Aorta (tissue), 5 donors: ENCODE data around the gene PITX3. TPM values are rescaled to one million over a fixed set of nuclear protein-coding genes. Genes with fewer than 3 reads are reported as not detected.

Source experiments
- ATAC-seq: fragments of 200-7000 bp; cut with Tn5 transposase; one replicate; pipeline ENCODE4 v1.9.1; 2022; ENCODE audit warnings: moderate library complexity; ENCODE audit not compliant: low FRiP score
- DNase-seq, 2 donors: peaks; one replicate each; pipeline ENCODE4 v3.0.0-alpha.2; 2020
- H3K27ac ChIP-seq, 2 donors: one replicate each; pipeline ENCODE4 v1.5.1; 2013; ENCODE audit warnings: low read length in 2 of 2, mild to moderate bottlenecking in 2 of 2, moderate library complexity in 2 of 2, control low read depth in 1 of 2, inconsistent platforms in 1 of 2, low read depth in 1 of 2
- H3K27me3 ChIP-seq, 2 donors: one replicate each; pipeline ENCODE4 v1.6.1; 2013; ENCODE audit warnings: control low read depth in 1 of 2, low read length in 1 of 2, mild to moderate bottlenecking in 1 of 2, moderate library complexity in 1 of 2; ENCODE audit not compliant: insufficient read depth in 2 of 2, control insufficient read depth in 1 of 2
- H3K36me3 ChIP-seq, 2 donors: one replicate each; pipeline ENCODE4 v1.6.1; 2013; ENCODE audit warnings: control low read depth in 1 of 2, low read length in 1 of 2, mild to moderate bottlenecking in 1 of 2; ENCODE audit not compliant: insufficient read depth in 2 of 2, control insufficient read depth in 1 of 2
- H3K4me1 ChIP-seq, 2 donors: one replicate each; pipeline ENCODE4 v1.6.1; 2013; ENCODE audit warnings: low read length in 2 of 2, control low read depth in 1 of 2, mild to moderate bottlenecking in 1 of 2, moderate library complexity in 1 of 2; ENCODE audit not compliant: insufficient read depth in 2 of 2, control insufficient read depth in 1 of 2
- H3K4me3 ChIP-seq, 2 donors: one replicate each; pipeline ENCODE4 v1.5.1; 2013; ENCODE audit warnings: low read length in 2 of 2, control low read depth in 1 of 2, mild to moderate bottlenecking in 1 of 2
- H3K9me3 ChIP-seq: one replicate; pipeline ENCODE4 v1.6.1; 2013; ENCODE audit warnings: mild to moderate bottlenecking, low read length; ENCODE audit not compliant: control insufficient read depth
- WGBS, 2 donors: extraction: QIAGEN DNeasy Blood & Tissue Kit; methylation state at CpG; one replicate each; pipeline ENCODE4 v1.1.7; 2013; 5-methylcytosine and 5-hydroxymethylcytosine counted together
- intact Hi-C, 2 donors: fragments of 100-400 bp; cut with DNase I; formaldehyde crosslinking; loops; one replicate each; pipeline versions ENCODE4 v1.14.2 to v1.15.0; 2022
- polyA plus RNA-seq, 2 donors: library from polyadenylated mRNA; stranded (reverse); fragments of 200-250 nt; gene quantifications; one replicate each; pipeline ENCODE4 v1.2.3, GENCODE V29; 2013
- total RNA-seq, 2 donors: library from RNA; stranded (reverse); fragmentation: NEBNext Ultra II Directional; extraction: Animal tissue kit (Norgen Biotek cat#: 25700); gene quantifications; one replicate each; pipeline ENCODE4 v1.2.1, GENCODE V29; 2021
- donor health status: healthy with polysubstance abuse.
- donor health status: Bipolar disorder and iron deficiency.
- donor health status: DM: no; HTN: no; CAD: no.
- donor health status: DM: no; HTN: no; CAD: no.
- donor health status: DM: yes; HTN: yes; CAD: no.

Gene PITX3
- total and polyA plus RNA-seq, 4 donors = 0.13 TPM; not detected in 3

- Histone ChIP-seq H3K27me3 (peaks cover 0 to 2% of the 10 kb centered on the region in 2 donors), H3K36me3 (no peaks in the 10 kb centered on the region), H3K9me3 (no peaks in the 10 kb centered on the region), H3K4me1 (no peaks in the 10 kb centered on the region), H3K4me3 (no peak overlapping the region), H3K27ac (no peak overlapping the region)
- intact Hi-C loops = no loop called here
- WGBS, 2 donors = 84 to 87% methylated on average over 15 of the region's 15 CpGs
- no peak for ATAC-seq
- no peak for DNase-seq
Measured at GRCh38 chr10:102185811-102186527, 55.3 kb downstream of the PITX3 start.

GRCh38 chr10:102185272-102185671, 56.0 kb downstream of the PITX3 start:
- no peak overlapping the region for H3K27ac ChIP-seq
- no peaks in the 10 kb centered on the region for H3K9me3 ChIP-seq
- H3K4me1 ChIP-seq = no peaks in the 10 kb centered on the region
- H3K27me3 ChIP-seq = peaks cover 0 to 2% of the 10 kb centered on the region in 2 donors
- intact Hi-C loops = no loop called here
- WGBS, 2 donors = 65 to 67% methylated on average over 2 of the region's 2 CpGs
- no peak for ATAC-seq
- DNase-seq = no peak
- no peaks in the 10 kb centered on the region for H3K36me3 ChIP-seq
- no peak overlapping the region for H3K4me3 ChIP-seq

GRCh38 chr10:102184606-102185005, 56.7 kb downstream of the PITX3 start:
- intact Hi-C loops = no loop called here
- H3K36me3 ChIP-seq = no peaks in the 10 kb centered on the region
- H3K27me3 ChIP-seq = peaks cover 0 to 2% of the 10 kb centered on the region in 2 donors
- H3K27ac ChIP-seq = no peak overlapping the region
- no peak overlapping the region for H3K4me3 ChIP-seq
- no peak for DNase-seq
- 78 to 82% methylated on average over 2 of the region's 2 CpGs for WGBS, 2 donors
- H3K4me1 ChIP-seq = no peaks in the 10 kb centered on the region
- no peaks in the 10 kb centered on the region for H3K9me3 ChIP-seq
- ATAC-seq = no peak

Other genes starting within 250 kb of the PITX3 start
- 10 to 100 TPM; 20.8 to 26.9 TPM for gene ARMH3, start 185.3 kb downstream of the PITX3 start, total RNA-seq
- gene ARMH3, start 185.3 kb downstream of the PITX3 start, polyA plus RNA-seq = 10 to 100 TPM in 1 of 2 donors, 1 to 10 TPM in 1; 8.6 to 13.6 TPM
- 10 to 100 TPM; 14.4 to 15.0 TPM for gene HPS6, start 176.2 kb downstream of the PITX3 start, total RNA-seq
- 1 to 10 TPM; 4.3 to 9.0 TPM for gene HPS6, start 176.2 kb downstream of the PITX3 start, polyA plus RNA-seq
- 10 to 100 TPM; 43.0 to 67.3 TPM for gene LDB1, start 121.1 kb downstream of the PITX3 start, total RNA-seq
- 10 to 100 TPM; 16.2 to 42.8 TPM for gene LDB1, start 121.1 kb downstream of the PITX3 start, polyA plus RNA-seq
- 10 to 100 TPM; 31.4 to 35.9 TPM for gene PPRC1, start 108.5 kb downstream of the PITX3 start, total RNA-seq
- gene PPRC1, start 108.5 kb downstream of the PITX3 start, polyA plus RNA-seq = 10 to 100 TPM in 1 of 2 donors, 1 to 10 TPM in 1; 9.8 to 18.1 TPM
- gene NOLC1, start 89.1 kb downstream of the PITX3 start, total RNA-seq = 10 to 100 TPM; 35.3 to 35.9 TPM
- 10 to 100 TPM; 13.6 to 13.7 TPM for gene NOLC1, start 89.1 kb downstream of the PITX3 start, polyA plus RNA-seq
- gene ELOVL3, start 15.2 kb downstream of the PITX3 start, total RNA-seq = not detected
- not detected for gene ELOVL3, start 15.2 kb downstream of the PITX3 start, polyA plus RNA-seq
- 10 to 100 TPM; 41.9 to 44.0 TPM for gene GBF1, start 4.0 kb upstream of the PITX3 start, total RNA-seq
- gene GBF1, start 4.0 kb upstream of the PITX3 start, polyA plus RNA-seq = 10 to 100 TPM in 1 of 2 donors, 1 to 10 TPM in 1; 7.1 to 23.3 TPM
- 10 to 100 TPM; 48.4 to 63.3 TPM for gene NFKB2, start 154.2 kb upstream of the PITX3 start, total RNA-seq
- gene NFKB2, start 154.2 kb upstream of the PITX3 start, polyA plus RNA-seq = 10 to 100 TPM in 1 of 2 donors, 1 to 10 TPM in 1; 9.8 to 43.4 TPM
- 1 to 10 TPM in 1 of 2 donors, under 1 TPM in 1; 0.16 to 1.4 TPM for gene PSD, start 177.3 kb upstream of the PITX3 start, total RNA-seq
- under 1 TPM; 0.25 to 0.33 TPM for gene PSD, start 177.3 kb upstream of the PITX3 start, polyA plus RNA-seq
- 10 to 100 TPM in 1 of 2 donors, 1 to 10 TPM in 1; 8.7 to 12.1 TPM for gene FBXL15, start 179.3 kb upstream of the PITX3 start, total RNA-seq
- 10 to 100 TPM in 1 of 2 donors, 1 to 10 TPM in 1; 7.0 to 30.5 TPM for gene FBXL15, start 179.3 kb upstream of the PITX3 start, polyA plus RNA-seq
- 10 to 100 TPM; 40.6 to 48.2 TPM for gene CUEDC2, start 191.1 kb upstream of the PITX3 start, total RNA-seq
- 10 to 100 TPM; 55.3 to 80.2 TPM for gene CUEDC2, start 191.1 kb upstream of the PITX3 start, polyA plus RNA-seq
- not detected for gene C10orf95, start 210.0 kb upstream of the PITX3 start, total RNA-seq
- gene C10orf95, start 210.0 kb upstream of the PITX3 start, polyA plus RNA-seq = under 1 TPM in 1 of 2 donors, not detected in 1; 0.36 TPM